ENCODE results near the gene CDK19. TPM values are rescaled to one million over a fixed set of nuclear protein-coding genes. Genes with fewer than 3 reads are reported as not detected.
A peak's percentile ranks its signal among the peaks of the same experiment; 100 is the strongest.

Gene CDK19
- total and polyA plus RNA-seq, 4 donors: 19.7 to 39.6 (median 29.8) TPM

DNA sequence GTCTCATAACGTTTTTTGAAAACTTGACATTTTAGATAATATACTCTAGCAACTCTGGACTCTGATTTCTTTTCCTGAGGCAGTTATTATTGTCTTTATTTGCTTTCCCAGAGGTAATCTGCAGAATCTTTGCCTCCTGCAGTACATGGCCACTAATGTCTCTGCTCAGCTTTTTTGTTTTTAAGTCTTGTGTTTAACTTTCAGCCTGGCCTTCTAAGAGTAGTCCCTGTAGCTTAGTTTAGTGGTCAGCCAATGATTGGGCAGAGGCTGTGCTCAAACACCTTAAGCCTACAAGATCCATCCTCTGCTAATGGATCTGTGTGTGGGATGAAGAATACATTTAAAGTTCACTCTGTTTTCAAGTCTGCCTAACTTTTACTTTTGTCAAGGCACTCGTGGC, 241.7 kb downstream of the CDK19 start:
- no peaks in the 10 kb centered on the region for H3K36me3 ChIP-seq (ENCODE audit: control insufficient read depth, insufficient read depth, low read length)
- no peak overlapping the region for H3K4me3 ChIP-seq (ENCODE audit: low read depth, low read length)
- H3K27me3 ChIP-seq (ENCODE audit: control insufficient read depth, insufficient read depth, low read length): no peaks in the 10 kb centered on the region
- H3K9me3 ChIP-seq (ENCODE audit: control insufficient read depth, insufficient read depth, low read length): no peaks in the 10 kb centered on the region
- no peak for DNase-seq (ENCODE audit: low read depth in 4 of 6, low spot score in 6 of 6)
- H3K4me1 ChIP-seq (ENCODE audit: control insufficient read depth, insufficient read depth, low read length): no peaks in the 10 kb centered on the region
- no CpG with 5 or more reads among the region's 2 CpGs for WGBS (ENCODE audit: insufficient coverage)
- no peak overlapping the region for H3K27ac ChIP-seq (ENCODE audit: low read depth, low read length)

DNA sequence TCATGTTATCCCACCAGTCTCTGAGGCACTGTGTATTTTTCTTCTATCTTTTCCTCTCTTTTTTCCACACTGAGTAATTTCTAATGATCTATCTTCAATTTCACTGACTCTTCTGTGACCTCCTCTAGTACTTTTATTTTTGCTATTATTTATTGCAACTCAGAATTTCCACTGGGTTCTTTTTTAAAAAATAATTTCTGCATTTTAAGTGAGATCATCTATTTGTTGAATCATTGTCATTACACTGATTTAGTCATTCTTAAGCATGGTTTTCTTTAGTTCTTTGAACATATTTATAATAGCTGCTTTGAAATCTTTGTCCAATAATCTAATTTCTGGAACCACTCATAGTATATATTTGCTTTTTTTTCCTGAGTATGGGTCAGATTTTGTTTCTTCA, 242.1 kb downstream of the CDK19 start:
- H3K27ac ChIP-seq (ENCODE audit: low read depth, low read length): no peak overlapping the region
- no peaks in the 10 kb centered on the region for H3K9me3 ChIP-seq (ENCODE audit: control insufficient read depth, insufficient read depth, low read length)
- H3K36me3 ChIP-seq (ENCODE audit: control insufficient read depth, insufficient read depth, low read length): no peaks in the 10 kb centered on the region
- no peaks in the 10 kb centered on the region for H3K4me1 ChIP-seq (ENCODE audit: control insufficient read depth, insufficient read depth, low read length)
- H3K27me3 ChIP-seq (ENCODE audit: control insufficient read depth, insufficient read depth, low read length): no peaks in the 10 kb centered on the region
- H3K4me3 ChIP-seq (ENCODE audit: low read depth, low read length): no peak overlapping the region
- no peak for DNase-seq (ENCODE audit: low read depth in 4 of 6, low spot score in 6 of 6)

GRCh38 chr6:110567957-110568696, 247.1 kb downstream of the CDK19 start:
- Histone ChIP-seq H3K36me3 (ENCODE audit: control insufficient read depth, insufficient read depth, low read length) (no peaks in the 10 kb centered on the region), H3K4me3 (ENCODE audit: low read depth, low read length) (no peak overlapping the region), H3K27me3 (ENCODE audit: control insufficient read depth, insufficient read depth, low read length) (no peaks in the 10 kb centered on the region), H3K27ac (ENCODE audit: low read depth, low read length) (no peak overlapping the region), H3K9me3 (ENCODE audit: control insufficient read depth, insufficient read depth, low read length) (no peaks in the 10 kb centered on the region), H3K4me1 (ENCODE audit: control insufficient read depth, insufficient read depth, low read length) (no peaks in the 10 kb centered on the region)
- WGBS (ENCODE audit: insufficient coverage): 62% methylated on average over 5 of the region's 7 CpGs
- DNase-seq (ENCODE audit: low read depth in 4 of 6, low spot score in 6 of 6): peak in 1 of 6 donors; percentile 63

- Histone ChIP-seq H3K4me3 (ENCODE audit: low read depth, low read length) (no peak overlapping the region), H3K27me3 (ENCODE audit: control insufficient read depth, insufficient read depth, low read length) (no peaks in the 10 kb centered on the region), H3K27ac (ENCODE audit: low read depth, low read length) (no peak overlapping the region), H3K36me3 (ENCODE audit: control insufficient read depth, insufficient read depth, low read length) (no peaks in the 10 kb centered on the region), H3K4me1 (ENCODE audit: control insufficient read depth, insufficient read depth, low read length) (no peaks in the 10 kb centered on the region), H3K9me3 (ENCODE audit: control insufficient read depth, insufficient read depth, low read length) (no peaks in the 10 kb centered on the region)
- WGBS (ENCODE audit: insufficient coverage): 64% methylated on average over 6 of the region's 7 CpGs
- DNase-seq (ENCODE audit: low read depth in 4 of 6, low spot score in 6 of 6): no peak
Measured at GRCh38 chr6:110566346-110567125, 248.7 kb downstream of the CDK19 start.

DNA sequence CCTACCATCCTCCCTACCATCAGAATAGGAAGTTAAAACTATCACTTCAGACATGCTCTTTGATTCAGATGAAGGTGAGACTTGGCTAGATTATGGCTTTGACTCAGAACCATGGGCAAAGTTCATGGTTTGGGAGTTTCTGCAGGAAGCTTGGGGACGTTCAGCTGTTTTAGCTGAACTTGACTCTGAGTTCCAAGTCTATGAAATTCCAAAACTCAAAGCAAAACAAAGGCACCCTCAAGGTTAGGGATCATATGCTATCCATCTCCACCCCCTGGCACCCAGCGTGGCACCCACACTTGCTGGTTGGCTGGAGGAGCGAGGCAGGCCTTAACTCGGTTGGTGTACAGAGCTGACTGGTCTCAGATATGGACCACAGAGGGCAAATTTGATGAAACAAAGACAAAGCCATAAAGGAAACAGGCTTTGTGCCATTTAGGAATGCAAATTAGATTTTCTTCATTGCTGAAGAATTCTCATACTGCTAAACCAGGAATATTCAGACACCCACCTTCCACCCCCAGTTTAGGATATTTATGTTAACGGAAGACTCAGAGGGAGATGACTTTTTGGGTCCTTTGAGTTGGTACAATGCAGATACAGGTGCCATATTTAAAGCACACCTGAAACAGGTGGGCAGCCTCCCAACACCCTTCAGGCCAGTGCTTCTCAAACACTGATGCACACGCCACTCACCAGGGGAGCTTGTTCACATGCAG, 250.4 kb downstream of the CDK19 start:
- Histone ChIP-seq H3K36me3 (ENCODE audit: control insufficient read depth, insufficient read depth, low read length) (no peaks in the 10 kb centered on the region), H3K9me3 (ENCODE audit: control insufficient read depth, insufficient read depth, low read length) (no peaks in the 10 kb centered on the region), H3K27ac (ENCODE audit: low read depth, low read length) (no peak overlapping the region), H3K4me1 (ENCODE audit: control insufficient read depth, insufficient read depth, low read length) (no peaks in the 10 kb centered on the region), H3K4me3 (ENCODE audit: low read depth, low read length) (no peak overlapping the region), H3K27me3 (ENCODE audit: control insufficient read depth, insufficient read depth, low read length) (no peaks in the 10 kb centered on the region)
- WGBS (ENCODE audit: insufficient coverage): 90% methylated on average over 5 of the region's 6 CpGs
- no peak for DNase-seq (ENCODE audit: low read depth in 4 of 6, low spot score in 6 of 6)

DNA sequence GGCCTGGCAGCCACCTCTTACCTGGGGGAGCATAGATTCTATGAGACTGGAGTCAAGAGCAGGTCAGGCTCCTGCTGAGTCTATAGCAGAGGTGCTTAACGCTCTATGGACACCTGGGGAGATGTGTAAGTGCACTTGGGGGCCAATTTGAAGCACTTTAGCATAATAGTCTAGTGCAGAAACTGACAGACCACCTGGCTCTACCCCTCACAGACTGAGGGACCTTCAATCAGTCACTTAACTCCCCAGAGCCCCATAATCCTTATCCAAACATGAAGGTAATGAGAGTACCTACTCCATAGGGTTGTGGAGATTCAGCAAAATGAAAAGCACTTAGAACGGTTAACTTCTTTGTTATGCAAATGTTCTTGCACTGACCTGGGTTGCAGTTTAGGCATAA, 251.6 kb downstream of the CDK19 start:
- no CpG with 5 or more reads among the region's 2 CpGs for WGBS (ENCODE audit: insufficient coverage)
- Histone ChIP-seq H3K4me3 (ENCODE audit: low read depth, low read length) (no peak overlapping the region), H3K27ac (ENCODE audit: low read depth, low read length) (no peak overlapping the region), H3K4me1 (ENCODE audit: control insufficient read depth, insufficient read depth, low read length) (no peaks in the 10 kb centered on the region), H3K9me3 (ENCODE audit: control insufficient read depth, insufficient read depth, low read length) (no peaks in the 10 kb centered on the region), H3K27me3 (ENCODE audit: control insufficient read depth, insufficient read depth, low read length) (no peaks in the 10 kb centered on the region), H3K36me3 (ENCODE audit: control insufficient read depth, insufficient read depth, low read length) (no peaks in the 10 kb centered on the region)
- peak in 1 of 6 donors; percentile 19 for DNase-seq (ENCODE audit: low read depth in 4 of 6, low spot score in 6 of 6)

- 100% methylated on average over 4 of the region's 6 CpGs for WGBS (ENCODE audit: insufficient coverage)
- no peaks in the 10 kb centered on the region for H3K9me3 ChIP-seq (ENCODE audit: control insufficient read depth, insufficient read depth, low read length)
- H3K27ac ChIP-seq (ENCODE audit: low read depth, low read length): no peak overlapping the region
- peaks cover 7% of the 10 kb centered on the region for H3K4me1 ChIP-seq (ENCODE audit: control insufficient read depth, insufficient read depth, low read length)
- H3K27me3 ChIP-seq (ENCODE audit: control insufficient read depth, insufficient read depth, low read length): no peaks in the 10 kb centered on the region
- H3K4me3 ChIP-seq (ENCODE audit: low read depth, low read length): no peak overlapping the region
- no peaks in the 10 kb centered on the region for H3K36me3 ChIP-seq (ENCODE audit: control insufficient read depth, insufficient read depth, low read length)
- DNase-seq (ENCODE audit: low read depth in 4 of 6, low spot score in 6 of 6): no peak
Measured at GRCh38 chr6:110562316-110562915, 252.9 kb downstream of the CDK19 start.

DNA sequence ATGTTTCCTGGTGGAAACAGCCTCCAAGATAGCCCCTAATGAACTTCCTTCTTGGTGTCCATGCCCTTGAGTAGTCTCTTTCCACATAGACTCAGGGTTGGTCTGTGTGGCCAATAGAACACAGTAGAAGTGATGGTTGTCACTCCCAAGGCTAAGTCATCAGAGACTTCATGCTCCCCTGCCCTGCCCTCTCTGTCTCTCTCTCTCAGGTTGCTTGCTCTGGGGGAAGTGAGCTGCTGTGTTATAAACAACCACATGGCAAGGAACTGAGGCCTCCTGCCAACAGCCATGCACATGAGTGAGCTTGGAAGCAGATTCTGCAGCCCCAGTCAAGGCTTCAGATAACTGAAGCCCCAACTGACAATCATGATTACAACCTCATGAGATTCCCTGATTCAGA, 253.6 kb downstream of the CDK19 start:
- Histone ChIP-seq H3K4me3 (ENCODE audit: low read depth, low read length) (no peak overlapping the region), H3K27me3 (ENCODE audit: control insufficient read depth, insufficient read depth, low read length) (no peaks in the 10 kb centered on the region), H3K36me3 (ENCODE audit: control insufficient read depth, insufficient read depth, low read length) (no peaks in the 10 kb centered on the region), H3K9me3 (ENCODE audit: control insufficient read depth, insufficient read depth, low read length) (no peaks in the 10 kb centered on the region), H3K27ac (ENCODE audit: low read depth, low read length) (no peak overlapping the region), H3K4me1 (ENCODE audit: control insufficient read depth, insufficient read depth, low read length) (peaks cover 7% of the 10 kb centered on the region)
- no peak for DNase-seq (ENCODE audit: low read depth in 4 of 6, low spot score in 6 of 6)

GRCh38 chr6:110561008-110561396, 254.3 kb downstream of the CDK19 start:
- WGBS (ENCODE audit: insufficient coverage): no CpG with 5 or more reads among the region's 5 CpGs

More at GRCh38 chr6:110561008-110561396, 254.3 kb downstream of the CDK19 start:
- Histone ChIP-seq H3K4me1 (ENCODE audit: control insufficient read depth, insufficient read depth, low read length) (peaks cover 7% of the 10 kb centered on the region), H3K27me3 (ENCODE audit: control insufficient read depth, insufficient read depth, low read length) (no peaks in the 10 kb centered on the region), H3K36me3 (ENCODE audit: control insufficient read depth, insufficient read depth, low read length) (no peaks in the 10 kb centered on the region), H3K27ac (ENCODE audit: low read depth, low read length) (no peak overlapping the region), H3K4me3 (ENCODE audit: low read depth, low read length) (no peak overlapping the region), H3K9me3 (ENCODE audit: control insufficient read depth, insufficient read depth, low read length) (no peaks in the 10 kb centered on the region)
- DNase-seq (ENCODE audit: low read depth in 4 of 6, low spot score in 6 of 6): no peak

Data from spinal cord (tissue), 10 donors.